Hindlimb muscle (tissue), 1 donor: ENCODE results near the gene TOR3A. TPM values are rescaled to one million over a fixed set of nuclear protein-coding genes. Genes with fewer than 3 reads are reported as not detected.
"Not testable (repeated sequence)": the region's sequence is repeated elsewhere in the genome, so short reads cannot be mapped to it uniquely, and the experiment has no call there.

Experiments used
- DNase-seq: peaks from one replicate; pipeline ENCODE4 v3.0.0-alpha.2; 2013
- polyA plus RNA-seq: library from polyadenylated mRNA; unstranded; fragments of 120-200 nt; gene quantifications from one replicate; pipeline ENCODE4 v1.2.1, GENCODE V29; 2013; ENCODE audit not compliant: insufficient read length

TOR3A gene
- 15.0 TPM for polyA plus RNA-seq

GRCh38 chr1:179081687-179082332 is at the start of gene TOR3A:
TSS of gene TOR3A (plus strand) at chr1:179082070. CDS start at chr1:179082129, 59 bp downstream.
- peak; percentile 93 for DNase-seq

DNA sequence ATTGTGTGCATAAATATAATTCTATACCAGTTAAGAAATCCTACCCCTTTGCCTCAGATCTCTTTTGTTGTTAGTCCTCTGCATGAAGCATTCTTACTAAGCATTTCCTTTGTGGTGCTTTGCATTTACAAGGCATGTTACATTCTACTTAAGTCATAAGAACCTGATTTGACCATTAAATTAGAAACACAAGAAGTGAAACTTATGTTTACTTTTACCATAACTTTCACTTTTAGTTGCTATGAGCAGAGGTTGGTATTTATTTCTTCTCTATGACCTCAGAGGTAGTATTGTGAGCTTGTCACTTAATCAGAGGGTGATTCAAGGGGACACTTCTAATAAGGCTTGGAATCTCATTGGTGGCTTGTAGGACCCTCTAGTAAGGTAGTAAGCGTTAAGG is 47.1 kb upstream of the TOR3A start:
- DNase-seq = no peak

GRCh38 chr1:179036844-179037465 is 44.9 kb upstream of the TOR3A start:
- no peak for DNase-seq

GRCh38 chr1:179038528-179039281 is 43.2 kb upstream of the TOR3A start:
- DNase-seq = no peak

DNA sequence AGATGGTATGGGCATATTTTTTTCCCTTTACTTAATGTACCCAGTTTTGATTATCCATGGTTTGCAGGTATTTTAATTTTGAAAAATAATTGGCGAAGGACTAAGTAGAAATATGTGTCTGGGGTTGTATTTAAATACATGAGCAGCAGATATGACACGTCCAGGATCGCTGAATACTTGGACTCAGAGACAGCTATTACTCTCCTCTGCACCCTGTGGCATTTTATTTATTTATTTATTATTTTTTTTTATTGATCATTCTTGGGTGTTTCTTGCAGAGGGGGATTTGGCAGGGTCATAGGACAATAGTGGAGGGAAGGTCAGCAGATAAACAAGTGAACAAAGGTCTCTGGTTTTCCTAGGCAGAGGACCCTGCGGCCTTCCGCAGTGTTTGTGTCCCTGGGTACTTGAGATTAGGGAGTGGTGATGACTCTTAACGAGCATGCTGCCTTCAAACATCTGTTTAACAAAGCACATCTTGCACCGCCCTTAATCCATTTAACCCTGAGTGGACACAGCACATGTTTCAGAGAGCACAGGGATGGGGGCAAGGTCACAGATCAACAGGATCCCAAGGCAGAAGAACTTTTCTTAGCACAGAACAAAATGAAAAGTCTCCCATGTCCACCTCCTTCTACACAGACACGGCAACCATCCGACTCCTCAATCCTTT is 42.2 kb upstream of the TOR3A start:
- not testable (repeated sequence) for DNase-seq

GRCh38 chr1:179040175-179040551 is 41.7 kb upstream of the TOR3A start:
- DNase-seq = not testable (repeated sequence)

- no peak for DNase-seq
These were observed 39.8 kb upstream of the TOR3A start for GRCh38 chr1:179042087-179042486.

DNA sequence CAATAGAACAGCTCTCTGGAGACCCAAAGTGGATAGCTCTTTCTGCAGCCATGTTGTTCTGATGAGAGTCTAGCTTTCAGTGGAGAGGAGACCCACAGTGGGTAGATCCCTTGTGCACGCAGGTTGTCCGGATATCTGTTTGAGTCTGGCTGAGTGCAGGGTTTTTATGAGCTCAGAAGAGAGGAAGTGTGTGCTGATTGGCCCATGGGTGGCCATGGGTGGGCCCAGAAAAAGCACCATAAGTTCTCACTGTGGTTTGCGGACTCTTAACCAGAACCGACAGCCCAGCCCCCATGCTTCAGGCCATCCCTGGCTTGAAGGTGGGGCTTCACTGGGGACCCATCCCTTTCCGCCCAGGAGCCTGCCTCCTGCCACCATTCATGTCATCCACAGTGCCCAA is 39.2 kb upstream of the TOR3A start:
- no peak for DNase-seq

- DNase-seq = no peak
These were observed 38.6 kb upstream of the TOR3A start for GRCh38 chr1:179043266-179043665.

DNA sequence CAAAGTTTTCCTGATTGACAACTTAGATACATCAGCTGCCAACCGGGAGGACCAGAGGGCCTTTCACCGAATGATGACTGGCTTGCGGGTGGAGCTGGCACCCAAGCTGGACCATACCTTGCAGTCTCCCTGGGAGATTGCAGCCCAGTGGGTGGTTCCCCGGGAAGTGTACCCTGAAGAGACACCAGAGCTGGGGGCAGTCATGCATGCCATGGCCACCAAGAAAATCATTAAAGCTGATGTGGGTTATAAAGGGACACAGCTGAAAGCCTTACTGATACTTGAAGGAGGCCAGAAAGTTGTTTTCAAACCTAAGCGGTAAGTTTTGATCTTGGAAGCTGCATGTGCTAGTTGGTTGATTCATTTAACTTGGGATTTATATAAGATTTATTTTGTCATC is 38.0 kb upstream of the TOR3A start:
- no peak for DNase-seq

DNA sequence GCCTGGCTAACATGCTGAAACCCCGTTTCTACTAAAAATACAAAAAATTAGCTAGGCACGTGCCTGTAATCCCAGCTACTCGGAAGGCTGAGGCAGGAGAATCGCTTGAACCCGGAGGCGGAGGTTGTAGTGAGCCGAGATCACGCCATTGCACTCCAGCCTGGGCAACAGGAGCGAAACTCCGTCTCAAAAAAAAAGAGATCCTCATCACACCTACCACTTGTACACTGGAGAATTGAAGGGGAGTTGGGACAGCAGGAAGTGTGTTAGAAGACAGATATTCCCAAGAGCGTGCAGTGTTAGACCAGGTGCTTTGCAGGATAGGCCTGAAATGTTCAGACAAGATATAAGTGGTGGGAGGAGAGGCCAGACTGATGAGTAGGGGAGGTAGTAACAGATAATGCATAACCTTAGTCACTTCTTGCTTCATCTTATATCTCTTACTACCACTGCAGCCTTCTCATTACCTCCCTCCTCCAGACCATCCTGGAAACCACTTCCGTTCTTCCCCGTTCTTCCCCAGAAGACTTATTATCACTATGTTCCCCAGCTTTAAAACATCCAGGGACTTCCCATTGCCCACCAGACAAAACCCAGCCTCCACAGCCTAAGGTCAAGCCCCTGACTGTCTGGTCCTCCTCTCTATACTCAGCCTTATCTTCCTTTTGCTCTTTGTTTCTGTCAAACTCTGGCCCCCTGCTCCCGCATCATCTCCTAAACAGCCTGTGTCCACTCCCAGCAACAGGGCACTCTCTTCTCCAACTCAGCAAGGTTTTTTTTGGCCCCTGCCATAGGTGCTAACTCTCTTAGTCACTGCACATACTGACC is 34.8 kb upstream of the TOR3A start:
- DNase-seq = no peak

DNA sequence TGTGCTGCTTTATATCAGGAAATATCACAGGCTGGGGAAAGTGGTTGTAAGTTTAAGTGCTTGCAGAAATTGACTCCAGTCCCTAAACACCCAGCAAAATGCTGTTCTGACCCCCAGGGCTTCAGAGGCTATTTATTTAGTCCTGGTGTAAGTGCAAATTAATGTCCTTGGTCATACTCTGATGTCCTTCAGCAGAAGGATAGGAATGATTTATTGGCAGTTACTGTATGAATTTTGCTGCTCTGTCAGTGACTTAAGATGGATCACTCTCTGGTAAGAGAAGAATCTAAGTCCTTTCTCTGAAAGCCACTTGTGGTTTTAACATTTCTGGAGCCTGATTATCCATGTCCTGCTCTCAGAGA is 34.3 kb upstream of the TOR3A start:
- DNase-seq = no peak

DNA sequence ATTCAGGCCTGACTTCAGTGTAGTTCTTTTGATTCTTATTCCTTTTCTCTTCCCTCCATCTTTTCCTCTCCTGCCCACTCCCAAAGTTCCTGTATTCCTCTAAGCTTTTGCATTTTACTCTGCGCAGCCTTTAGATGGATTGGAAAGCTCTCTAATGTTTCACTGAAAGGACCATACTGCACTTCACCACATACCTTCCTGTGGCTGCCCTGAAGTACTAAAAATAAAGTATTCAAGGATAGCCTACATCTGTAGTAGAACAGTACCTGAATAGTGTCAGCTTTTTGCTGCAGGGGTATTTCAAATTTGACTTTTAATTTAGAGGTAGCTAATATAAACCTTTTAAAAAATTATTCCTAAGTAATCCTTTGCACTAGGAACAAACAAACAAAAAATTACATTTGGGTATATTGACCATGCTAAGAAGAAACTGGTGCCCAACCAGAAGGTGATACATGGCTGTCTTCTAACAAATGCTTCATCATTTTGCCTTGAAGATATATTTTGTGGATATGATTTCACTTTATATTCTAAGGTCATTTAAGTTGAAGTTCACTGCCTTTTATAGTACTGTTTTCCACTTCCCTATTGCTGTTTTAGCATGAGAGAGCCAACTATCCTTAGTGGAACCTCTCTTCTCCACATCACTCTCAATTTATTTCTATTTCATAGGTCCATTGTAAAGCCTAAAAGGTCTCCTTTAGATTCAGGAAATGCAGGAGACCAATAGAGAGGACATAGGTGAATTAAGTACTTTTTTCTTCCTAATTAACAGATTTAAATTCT is 33.3 kb upstream of the TOR3A start:
- no peak for DNase-seq

DNA sequence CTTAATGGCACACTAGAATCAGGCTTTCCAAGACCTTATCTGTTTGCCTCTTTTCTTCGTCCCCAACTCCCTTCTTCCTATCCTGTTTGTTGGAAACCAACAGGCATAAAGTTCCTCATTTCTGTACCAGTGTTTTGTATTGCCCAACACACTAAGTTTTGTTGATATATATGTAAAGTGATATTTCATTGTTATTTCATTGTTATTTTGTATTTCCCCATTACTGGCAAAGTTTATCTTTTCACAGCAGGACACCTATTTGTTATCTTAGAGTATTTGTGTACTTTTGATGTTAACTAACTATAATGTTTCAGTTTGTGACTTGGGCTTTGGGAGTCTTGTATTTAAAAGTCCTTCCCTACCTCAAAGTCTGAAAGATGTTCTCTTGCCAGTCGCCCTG is 29.1 kb upstream of the TOR3A start:
- no peak for DNase-seq

DNA sequence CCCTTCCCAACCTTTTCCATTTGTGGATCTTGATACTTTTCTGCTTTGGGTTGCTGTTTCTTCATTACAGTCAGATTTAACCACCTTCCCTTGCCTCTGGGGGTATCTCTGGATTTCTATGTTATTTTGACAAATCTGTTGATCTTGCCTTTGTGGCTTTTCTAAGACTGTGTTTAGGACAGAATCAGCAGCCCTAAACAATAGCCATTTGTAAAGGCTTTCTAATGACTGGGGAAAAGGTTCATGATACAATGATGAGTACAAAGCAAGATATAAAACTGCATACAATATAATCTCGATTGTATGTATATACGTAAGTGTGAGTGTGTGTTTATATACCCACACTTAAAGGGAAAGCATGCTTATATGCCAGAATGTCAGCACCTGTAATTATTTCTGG is 28.4 kb upstream of the TOR3A start:
- DNase-seq = no peak

GRCh38 chr1:179055937-179056336 is 25.9 kb upstream of the TOR3A start:
- no peak for DNase-seq

GRCh38 chr1:179058487-179059483 is 23.1 kb upstream of the TOR3A start:
- no peak for DNase-seq

GRCh38 chr1:179061360-179062282 is 20.2 kb upstream of the TOR3A start:
- no peak for DNase-seq

- no peak for DNase-seq
These were observed 15.4 kb upstream of the TOR3A start for GRCh38 chr1:179066471-179066870.
